ENCODE results near the gene CTXN2.

The CTXN2 gene

GRCh38 chr15:48191574-48192225 is at the start of gene CTXN2:
TSS of gene CTXN2 (plus strand) at chr15:48191665. CDS start at chr15:48201301, 9,636 bp downstream.
- no peak for DNase-seq (ENCODE audit: low read depth)

GRCh38 chr15:48143856-48144255 is 47.6 kb upstream of the CTXN2 start:
- no peak for DNase-seq (ENCODE audit: low read depth)

GRCh38 chr15:48144889-48145288 is 46.6 kb upstream of the CTXN2 start:
- DNase-seq (ENCODE audit: low read depth) = no peak

GRCh38 chr15:48145923-48146322 is 45.5 kb upstream of the CTXN2 start:
- DNase-seq (ENCODE audit: low read depth) = no peak

- no peak for DNase-seq (ENCODE audit: low read depth)
Observed at GRCh38 chr15:48147358-48147757, 44.1 kb upstream of the CTXN2 start.

- no peak for DNase-seq (ENCODE audit: low read depth)
Observed at GRCh38 chr15:48149858-48150257, 41.6 kb upstream of the CTXN2 start.

GRCh38 chr15:48153526-48153925 is 37.9 kb upstream of the CTXN2 start:
- DNase-seq (ENCODE audit: low read depth) = no peak

- no peak for DNase-seq (ENCODE audit: low read depth)
Observed at GRCh38 chr15:48168616-48169015, 22.8 kb upstream of the CTXN2 start.

GRCh38 chr15:48170981-48171380 is 20.5 kb upstream of the CTXN2 start:
- DNase-seq (ENCODE audit: low read depth) = no peak

GRCh38 chr15:48175126-48175525 is 16.3 kb upstream of the CTXN2 start:
- DNase-seq (ENCODE audit: low read depth) = no peak

GRCh38 chr15:48176112-48176511 is 15.4 kb upstream of the CTXN2 start:
- no peak for DNase-seq (ENCODE audit: low read depth)

- DNase-seq (ENCODE audit: low read depth) = no peak
Observed at GRCh38 chr15:48176957-48177356, 14.5 kb upstream of the CTXN2 start.

- DNase-seq (ENCODE audit: low read depth) = no peak
Observed at GRCh38 chr15:48177383-48177765, 14.1 kb upstream of the CTXN2 start.

GRCh38 chr15:48177766-48178647 is 13.5 kb upstream of the CTXN2 start, which contains the start of gene MYEF2:
TSS of gene MYEF2 (minus strand) at chr15:48178295. CDS start at chr15:48178237, 58 bp downstream.
- peak; percentile 32 for DNase-seq (ENCODE audit: low read depth)

- DNase-seq (ENCODE audit: low read depth) = no peak
Observed at GRCh38 chr15:48178648-48178931, 12.9 kb upstream of the CTXN2 start.

GRCh38 chr15:48182749-48183148 is 8.7 kb upstream of the CTXN2 start:
- no peak for DNase-seq (ENCODE audit: low read depth)

GRCh38 chr15:48185529-48185928 is 5.9 kb upstream of the CTXN2 start:
- no peak for DNase-seq (ENCODE audit: low read depth)

- DNase-seq (ENCODE audit: low read depth) = no peak
Observed at GRCh38 chr15:48186271-48186670, 5.2 kb upstream of the CTXN2 start.

- DNase-seq (ENCODE audit: low read depth) = no peak
Observed at GRCh38 chr15:48190932-48191573, 412 bp upstream of the CTXN2 start.

- DNase-seq (ENCODE audit: low read depth) = no peak
Observed at GRCh38 chr15:48202068-48202467, 10.6 kb downstream of the CTXN2 start.

- DNase-seq (ENCODE audit: low read depth) = no peak
Observed at GRCh38 chr15:48205981-48206380, 14.5 kb downstream of the CTXN2 start, which contains the start of gene SLC12A1. TSS of gene SLC12A1 (plus strand) at chr15:48206302. CDS start at chr15:48207720, 1,418 bp downstream.

- no peak for DNase-seq (ENCODE audit: low read depth)
Observed at GRCh38 chr15:48221261-48221660, 29.8 kb downstream of the CTXN2 start.

GRCh38 chr15:48221885-48222284 is 30.4 kb downstream of the CTXN2 start:
- no peak for DNase-seq (ENCODE audit: low read depth)
